GM12801 (cell line): Measurements from ENCODE around the gene FLYWCH1.

Source experiments
- CTCF ChIP-seq: IDR thresholded peaks from one replicate; pipeline ENCODE4 v1.5.1; 2011; ENCODE audit warnings: control low read depth; ENCODE audit not compliant: insufficient read length; ENCODE audit errors: extremely low read depth

Gene FLYWCH1

GRCh38 chr16:2911638-2912329 lies at the start of gene FLYWCH1:
Gene FLYWCH1 (plus strand): TSS chr16:2911931. CDS start chr16:2929686, 17,755 bp downstream.
- TF ChIP-seq CTCF: no peak

GRCh38 chr16:2865651-2866050 lies 46.1 kb upstream of the FLYWCH1 start:
- TF ChIP-seq CTCF: no peak

GRCh38 chr16:2866431-2866830 lies 45.3 kb upstream of the FLYWCH1 start:
- TF ChIP-seq CTCF: no peak

GRCh38 chr16:2867661-2867986 lies 44.1 kb upstream of the FLYWCH1 start:
- TF ChIP-seq CTCF: no peak

- TF ChIP-seq CTCF: no peak
These were observed 43.5 kb upstream of the FLYWCH1 start for GRCh38 chr16:2867987-2868789.

GRCh38 chr16:2871926-2872325 lies 39.8 kb upstream of the FLYWCH1 start:
- TF ChIP-seq CTCF: no peak

- TF ChIP-seq CTCF: no peak
These were observed 37.5 kb upstream of the FLYWCH1 start for GRCh38 chr16:2874032-2874911.
